Raji (cell line): ENCODE results near the gene HMCN1.

ENCODE experiments used
- POLR2A ChIP-seq: IDR thresholded peaks from 2 replicates; pipeline ENCODE4 v1.6.1; 2011; ENCODE audit warnings: low read depth, low read length, control low read depth; ENCODE audit not compliant: insufficient read depth

Gene HMCN1

DNA sequence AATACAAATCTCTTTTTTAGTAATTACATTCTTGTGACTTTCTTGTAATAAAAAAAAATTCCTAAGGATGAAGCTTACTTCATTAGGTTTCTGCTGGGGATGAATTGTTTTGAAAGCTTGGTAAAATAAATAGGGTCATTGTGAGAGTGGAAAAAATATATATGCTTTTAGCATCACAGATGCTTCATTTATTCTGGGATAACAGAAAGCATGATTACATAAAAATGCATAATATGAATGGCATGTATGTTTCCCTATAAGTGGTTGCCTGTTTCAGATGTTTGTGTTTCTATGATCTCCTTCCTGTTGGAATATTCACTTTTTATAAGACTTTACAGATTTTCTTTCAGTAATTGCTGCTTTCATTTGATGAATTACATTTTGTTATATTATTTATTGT, 42.3 kb downstream of the HMCN1 start:
- TF ChIP-seq POLR2A: no peak

DNA sequence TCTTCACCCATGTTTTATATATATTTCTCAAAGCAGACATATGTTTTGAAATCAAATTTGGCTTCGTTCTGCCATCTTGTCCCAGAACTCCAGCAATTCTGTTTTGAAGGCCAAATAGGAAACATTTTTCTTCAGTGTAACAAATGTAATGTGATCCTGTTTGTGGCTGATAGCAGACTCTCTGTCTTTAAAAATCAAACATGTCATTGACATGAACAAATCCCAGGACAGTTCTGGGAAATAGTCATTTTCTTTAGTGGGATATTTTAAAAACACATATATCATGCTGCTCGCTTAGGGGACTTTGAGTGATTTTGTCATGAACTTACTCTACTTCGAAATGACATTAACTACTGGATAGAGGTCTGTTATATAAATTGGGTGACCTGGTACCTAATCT, 51.4 kb downstream of the HMCN1 start:
- TF ChIP-seq POLR2A: no peak

DNA sequence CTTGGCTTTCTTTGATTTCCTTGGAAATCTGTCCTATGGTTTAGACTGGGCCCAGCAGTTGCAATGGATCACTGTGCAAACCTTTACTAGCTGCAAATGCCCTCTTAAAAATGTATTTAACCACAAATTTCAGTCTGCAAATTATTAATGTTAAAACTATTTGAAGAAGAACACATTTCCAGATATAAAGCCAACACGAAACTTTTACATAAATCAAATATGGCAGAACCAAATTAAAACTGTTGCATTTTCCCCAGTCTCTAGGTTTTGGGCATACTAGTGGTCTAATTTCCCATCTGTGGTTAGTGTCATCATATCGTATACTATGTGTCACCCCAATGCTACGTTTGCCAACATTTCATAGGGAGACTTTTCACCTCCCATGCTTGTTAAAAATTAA, 52.3 kb downstream of the HMCN1 start:
- no peak for TF ChIP-seq POLR2A

DNA sequence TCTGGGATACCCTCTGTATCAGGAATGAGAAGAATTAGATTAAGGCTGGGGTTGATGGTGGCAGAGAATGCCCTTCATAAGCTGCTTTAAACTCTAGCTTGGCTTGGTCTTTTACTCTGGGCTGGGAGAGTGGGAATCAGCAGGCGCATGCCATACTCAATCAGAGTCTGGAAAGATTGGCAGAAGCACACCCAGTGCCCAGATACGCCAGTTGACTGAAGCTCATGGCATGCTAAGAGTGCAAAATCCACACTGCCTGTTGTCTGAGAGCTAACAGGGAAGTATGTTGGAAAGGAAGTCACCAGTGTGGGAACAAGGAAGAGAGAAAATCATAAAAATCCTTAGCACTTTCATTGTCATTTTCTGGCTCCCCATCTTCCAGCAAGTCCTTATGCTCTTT, 53.0 kb downstream of the HMCN1 start:
- TF ChIP-seq POLR2A: no peak

DNA sequence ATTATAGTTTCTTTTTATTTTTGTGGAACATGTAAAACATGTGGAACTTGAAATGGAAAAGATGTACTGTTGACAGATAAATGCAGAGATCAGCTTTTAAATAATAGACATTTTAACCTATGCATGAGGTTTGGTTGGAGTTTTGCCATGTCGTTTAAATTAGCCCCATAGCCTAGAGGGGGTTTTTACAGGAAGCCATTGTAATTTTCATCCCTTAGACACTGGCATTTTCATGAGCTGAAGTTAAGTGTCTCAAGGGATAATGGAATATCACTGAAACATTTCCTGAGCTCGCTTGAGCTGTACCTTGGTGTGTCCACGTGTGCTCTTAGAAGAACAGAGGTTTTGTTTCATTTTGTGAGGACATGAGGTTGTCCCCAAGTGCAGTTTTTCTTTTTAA, 54.2 kb downstream of the HMCN1 start:
- TF ChIP-seq POLR2A: no peak

DNA sequence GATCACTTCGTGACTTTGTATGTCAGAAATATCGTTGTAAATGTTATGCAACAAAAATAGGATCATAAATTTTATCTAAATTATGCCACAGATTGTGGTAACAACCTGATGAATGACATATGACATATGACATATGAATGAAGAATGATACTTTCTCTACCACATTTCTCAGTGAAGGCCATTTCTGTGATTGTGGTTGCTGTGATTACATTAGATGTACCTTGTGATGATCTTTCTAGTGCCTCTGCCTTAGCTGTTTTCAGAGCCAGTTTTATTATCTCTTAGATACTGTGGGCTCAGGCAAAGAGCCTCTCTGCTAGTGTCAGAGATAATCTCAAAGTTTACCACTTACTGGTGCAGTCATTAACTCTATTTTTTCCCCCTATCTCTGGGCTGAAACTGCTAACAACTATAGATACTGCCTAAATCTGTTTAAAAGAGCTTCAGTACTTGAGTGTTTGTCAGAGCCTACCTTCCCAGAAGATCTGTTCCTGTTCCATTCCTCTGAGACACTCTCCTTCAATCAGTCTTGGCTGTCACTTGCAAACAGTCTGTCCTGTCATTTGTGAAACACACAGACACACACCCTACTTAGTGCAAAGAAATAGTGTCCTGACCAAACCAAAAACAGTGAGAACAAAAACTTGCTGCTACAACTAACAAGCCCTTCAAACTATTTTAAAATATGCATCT, 55.5 kb downstream of the HMCN1 start:
- TF ChIP-seq POLR2A: no peak

DNA sequence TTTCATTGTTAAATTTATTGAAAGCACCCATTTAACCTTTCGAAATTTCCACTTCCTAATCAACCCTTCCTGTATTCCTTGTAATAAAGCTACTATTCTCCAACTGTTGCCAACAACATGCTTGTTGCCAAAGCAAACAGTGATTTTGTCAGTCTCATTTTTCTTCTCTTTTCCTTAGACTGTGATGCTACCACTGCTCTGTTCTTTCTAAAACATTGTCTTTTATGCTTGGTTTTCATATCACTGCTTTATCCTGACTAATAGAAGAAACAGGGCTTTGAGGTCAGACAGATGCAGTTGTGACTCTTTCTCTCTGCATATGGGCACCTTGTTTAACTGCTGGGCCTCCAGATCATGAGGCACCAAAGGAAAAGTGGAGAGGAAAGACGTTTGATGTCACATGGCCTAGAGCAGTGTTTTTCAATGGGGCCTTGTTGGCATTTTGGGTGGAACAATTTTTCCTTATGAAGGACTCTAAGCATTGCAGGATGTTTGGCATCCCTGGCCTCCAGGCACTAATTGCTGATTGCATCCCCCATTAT, 56.1 kb downstream of the HMCN1 start:
- no peak for TF ChIP-seq POLR2A

DNA sequence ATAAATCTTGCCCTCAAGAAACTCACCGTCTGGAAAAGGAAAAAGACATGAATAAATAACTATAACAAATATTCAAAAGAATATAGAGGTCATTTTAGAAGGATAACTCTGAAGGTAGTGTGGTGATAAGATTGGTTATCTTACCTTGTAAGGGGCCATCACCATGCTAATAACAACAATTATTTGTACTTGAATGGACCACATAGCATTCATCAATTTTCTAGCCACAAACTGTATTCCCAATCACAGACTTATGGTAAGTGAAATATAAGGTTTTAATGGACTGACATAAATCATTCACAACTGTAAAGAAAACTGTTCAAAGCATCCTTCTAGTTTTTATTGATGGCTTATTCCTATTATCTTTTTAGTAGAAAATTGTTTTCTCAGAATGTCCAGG, 57.8 kb downstream of the HMCN1 start:
- no peak for TF ChIP-seq POLR2A

DNA sequence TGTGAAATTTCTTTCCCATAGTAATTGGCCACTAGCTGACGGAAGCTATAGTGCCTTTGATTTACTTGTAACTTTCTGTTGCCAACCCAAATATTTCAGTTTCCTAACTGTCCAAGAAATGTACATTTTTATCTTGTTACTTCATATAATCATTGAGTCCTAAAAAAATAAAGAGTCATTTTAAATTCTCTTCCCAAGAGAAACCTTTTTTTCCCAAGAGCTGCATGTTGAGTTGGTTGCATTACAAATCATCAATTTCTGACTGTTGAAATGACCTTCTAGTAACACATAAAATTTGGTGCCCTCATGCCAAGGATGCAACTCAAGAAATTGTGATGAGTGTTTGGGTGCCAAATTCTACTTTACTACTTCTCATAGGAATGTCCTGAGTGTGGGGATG, 61.0 kb downstream of the HMCN1 start:
- TF ChIP-seq POLR2A: no peak

DNA sequence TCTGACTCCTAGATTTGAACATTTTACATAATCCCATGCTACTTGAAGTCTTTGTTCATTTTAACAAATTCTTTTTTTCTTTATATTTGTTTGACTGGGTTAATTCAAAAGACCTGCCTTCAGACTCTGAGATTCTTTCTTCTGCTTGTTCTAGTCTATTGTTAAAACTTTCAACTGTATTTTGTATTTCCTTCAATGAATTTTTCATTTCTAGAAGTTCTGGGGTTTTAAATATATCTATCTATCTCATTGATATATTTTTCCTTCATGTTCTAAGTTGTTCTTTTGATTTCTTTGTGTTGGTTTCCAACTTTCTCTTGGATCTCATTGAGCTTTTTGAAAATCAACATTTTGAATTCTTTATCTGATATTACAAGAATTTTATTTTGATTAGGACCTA, 64.3 kb downstream of the HMCN1 start:
- no peak for TF ChIP-seq POLR2A

DNA sequence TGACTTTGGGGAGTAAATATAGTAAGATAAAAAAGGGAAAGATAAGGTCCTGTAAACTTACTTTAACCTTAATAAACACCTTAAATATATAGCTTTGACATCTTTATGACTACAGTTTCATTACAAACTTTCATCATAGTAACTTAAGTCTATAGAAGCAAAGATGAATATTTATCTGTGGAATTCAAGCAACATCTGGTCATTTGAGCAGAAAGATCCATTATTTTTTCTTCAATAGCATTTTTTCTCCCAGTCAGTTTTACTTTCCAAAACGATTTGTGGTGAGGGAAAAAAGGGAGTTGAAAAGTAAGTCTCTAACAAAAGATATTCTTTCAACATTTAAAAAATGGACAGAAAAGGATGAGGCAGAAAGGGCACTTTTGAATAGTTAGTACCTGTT, 69.0 kb downstream of the HMCN1 start:
- no peak for TF ChIP-seq POLR2A

DNA sequence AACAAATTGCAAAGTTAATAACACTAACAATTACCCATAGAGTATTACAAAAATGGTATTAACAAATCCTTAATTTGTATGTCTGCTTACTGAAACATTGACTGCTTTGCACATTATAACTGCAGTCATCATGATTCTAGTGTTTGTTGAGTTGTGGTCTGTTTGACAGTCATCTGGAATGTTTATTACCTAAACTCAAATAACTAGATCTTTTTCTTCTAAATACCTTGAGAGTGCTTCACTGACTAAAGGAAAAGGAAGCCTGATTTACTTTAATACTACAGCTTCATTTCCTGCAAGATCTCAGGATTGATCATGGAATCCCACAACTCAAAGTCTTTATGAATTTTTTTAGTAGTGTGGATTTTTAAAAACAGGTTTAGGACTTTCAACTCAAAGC, 70.0 kb downstream of the HMCN1 start:
- TF ChIP-seq POLR2A: no peak

DNA sequence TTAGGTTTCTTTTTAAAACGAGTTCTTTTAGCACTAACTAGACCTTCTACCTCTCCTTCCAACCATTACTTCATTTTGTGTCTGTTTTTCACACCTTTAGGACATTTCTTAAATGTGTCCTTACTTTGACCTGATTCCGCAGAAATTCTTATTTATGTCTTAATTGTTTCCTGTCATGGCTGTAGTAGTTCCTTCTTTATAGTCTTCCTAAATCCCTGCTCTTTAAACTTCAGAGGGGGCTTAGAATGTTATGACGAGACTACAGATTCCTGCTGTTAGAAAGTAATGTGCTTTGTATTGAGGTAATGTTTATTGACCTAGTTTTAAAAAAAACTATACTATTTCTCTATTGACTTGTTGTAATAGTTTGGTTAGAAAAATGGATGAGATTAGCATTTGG, 70.4 kb downstream of the HMCN1 start:
- TF ChIP-seq POLR2A: no peak

DNA sequence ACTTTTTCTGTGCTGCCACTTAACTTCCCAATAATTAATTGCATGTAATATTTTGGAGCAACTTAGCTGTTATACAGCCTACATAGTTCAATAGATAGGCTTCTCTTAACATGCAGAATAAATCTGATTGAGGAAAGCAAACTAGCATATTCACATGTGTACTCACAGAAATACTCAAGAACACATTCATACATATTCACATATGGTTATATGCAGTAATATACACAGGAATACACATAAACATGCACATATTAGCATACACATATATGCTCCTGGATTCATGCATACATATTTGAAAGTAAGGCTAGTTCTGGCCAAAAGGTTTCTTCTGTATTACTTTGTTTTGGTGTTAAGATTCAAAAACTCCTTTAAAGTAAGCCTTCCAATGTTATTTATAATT, 73.1 kb downstream of the HMCN1 start:
- no peak for TF ChIP-seq POLR2A

DNA sequence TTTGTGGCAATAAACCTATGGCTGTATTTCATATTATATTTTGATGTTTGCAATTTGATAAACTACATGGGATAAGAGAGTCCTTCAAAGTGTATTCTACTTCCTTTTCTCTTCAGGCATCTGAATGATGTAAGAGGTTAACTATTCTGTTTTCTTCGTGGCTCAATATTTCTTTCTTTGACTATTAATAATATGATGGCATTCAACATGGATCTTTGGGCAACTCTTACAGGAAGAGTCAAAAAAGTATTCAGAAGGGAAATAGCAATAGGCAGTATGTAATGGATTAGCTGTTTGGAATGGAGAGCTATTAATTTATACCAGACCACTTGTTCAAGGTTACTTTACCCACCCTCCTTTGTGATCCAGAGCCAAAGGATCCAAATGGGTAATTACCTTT, 74.4 kb downstream of the HMCN1 start:
- no peak for TF ChIP-seq POLR2A

DNA sequence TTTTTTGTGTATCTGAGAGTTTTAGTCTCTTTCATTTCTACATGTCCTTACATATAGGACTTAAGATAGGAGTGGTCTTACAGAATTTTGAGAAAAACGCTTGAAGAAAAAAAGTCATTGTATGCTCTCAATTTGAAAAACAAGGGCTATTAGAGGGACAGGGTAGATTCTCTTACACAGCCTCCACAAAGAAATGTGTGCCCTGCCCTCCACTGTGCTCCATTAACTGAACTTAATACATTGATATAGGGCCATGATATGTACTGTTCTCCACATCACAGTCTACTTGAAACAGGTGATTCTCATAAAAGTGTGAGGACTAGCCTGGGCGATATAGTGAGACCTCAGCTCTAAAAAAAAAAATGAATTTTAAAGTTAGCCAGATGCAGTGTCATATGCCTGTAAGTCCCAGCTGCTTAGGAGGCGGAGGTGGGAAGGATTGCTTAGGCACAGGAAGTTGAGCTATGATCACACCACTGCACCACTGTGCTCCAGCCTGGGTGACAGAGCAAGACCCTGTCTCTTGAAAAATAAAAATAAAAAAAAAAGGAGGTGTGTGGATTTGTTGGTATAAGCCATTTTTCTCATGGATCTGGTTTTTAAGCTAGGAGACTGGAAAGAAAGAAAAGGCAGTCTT, 77.0 kb downstream of the HMCN1 start:
- no peak for TF ChIP-seq POLR2A

DNA sequence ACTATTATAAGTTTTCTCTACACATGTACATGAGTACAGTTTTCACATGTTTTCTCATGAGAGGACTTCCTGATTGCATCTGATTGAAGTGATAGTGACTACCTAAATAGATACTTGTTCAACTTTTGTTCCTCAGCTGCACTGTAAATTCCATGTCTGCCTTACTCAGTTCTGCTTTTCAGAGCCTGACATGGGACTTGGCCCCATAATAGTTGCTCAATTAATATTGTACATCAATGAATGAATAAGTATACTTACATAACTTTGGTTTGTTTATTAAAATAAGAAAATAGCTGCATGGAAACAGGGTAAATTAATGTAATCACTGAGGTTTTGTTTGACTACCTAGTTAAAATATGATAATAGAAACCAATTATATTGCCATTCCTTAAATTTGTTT, 78.7 kb downstream of the HMCN1 start:
- no peak for TF ChIP-seq POLR2A

DNA sequence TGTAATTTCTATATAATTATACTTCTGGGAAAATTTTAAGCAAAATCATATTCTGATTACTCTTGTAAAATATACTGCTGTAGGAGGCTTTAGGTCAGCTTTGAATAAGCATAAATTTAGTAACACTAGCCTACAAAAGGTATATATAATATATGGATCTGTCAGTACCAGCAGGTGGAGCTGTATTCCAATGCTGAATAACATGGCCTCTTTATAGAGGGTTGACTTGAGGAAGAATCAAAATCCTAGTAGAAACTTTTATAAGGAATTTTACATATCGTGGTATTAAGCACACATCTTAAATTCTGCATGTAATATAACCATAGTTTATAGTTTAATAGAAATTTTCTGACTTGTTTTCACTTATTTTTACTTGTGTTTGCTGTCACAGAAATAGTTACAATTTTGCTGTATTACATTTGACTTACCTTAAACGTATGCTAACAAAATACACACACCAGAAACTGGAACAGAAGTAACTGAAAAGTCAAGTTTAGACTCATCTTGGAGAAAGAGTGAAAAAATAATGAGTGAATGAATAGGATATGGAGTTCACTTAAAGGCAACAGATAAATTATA, 79.3 kb downstream of the HMCN1 start:
- TF ChIP-seq POLR2A: no peak
